NCI-H748 treated with DMSO at 0.1 percent for 48 hours (cell line): ENCODE data around the gene ATG16L1.
"Not testable (repeated sequence)": the region's sequence is repeated elsewhere in the genome, so short reads cannot be mapped to it uniquely, and the experiment has no call there.

Experiments used
- DNase-seq: peaks from one replicate; lab custom pipeline; 2025; lab: John Stamatoyannopoulos, UW

ATG16L1 gene

DNA sequence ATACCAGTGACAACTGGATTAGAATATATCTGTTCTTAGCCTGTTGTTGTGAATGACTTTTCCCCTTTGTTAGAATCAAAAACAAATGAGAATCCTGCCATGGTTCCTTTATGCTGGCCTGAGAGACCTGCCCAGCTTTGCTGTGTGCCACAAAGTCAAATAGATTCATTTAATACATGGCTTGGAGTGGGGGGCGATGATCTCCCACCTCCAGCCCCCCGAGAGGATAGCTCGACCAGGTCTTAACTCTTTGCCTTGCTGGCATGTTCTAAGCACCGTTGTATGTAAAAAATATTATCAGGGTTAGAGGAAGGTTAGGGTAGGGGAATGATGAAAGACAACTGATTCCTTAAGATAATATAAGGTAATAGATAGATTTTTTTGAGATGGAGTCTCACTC is 80.7 kb downstream of the ATG16L1 start:
- no peak for DNase-seq

DNA sequence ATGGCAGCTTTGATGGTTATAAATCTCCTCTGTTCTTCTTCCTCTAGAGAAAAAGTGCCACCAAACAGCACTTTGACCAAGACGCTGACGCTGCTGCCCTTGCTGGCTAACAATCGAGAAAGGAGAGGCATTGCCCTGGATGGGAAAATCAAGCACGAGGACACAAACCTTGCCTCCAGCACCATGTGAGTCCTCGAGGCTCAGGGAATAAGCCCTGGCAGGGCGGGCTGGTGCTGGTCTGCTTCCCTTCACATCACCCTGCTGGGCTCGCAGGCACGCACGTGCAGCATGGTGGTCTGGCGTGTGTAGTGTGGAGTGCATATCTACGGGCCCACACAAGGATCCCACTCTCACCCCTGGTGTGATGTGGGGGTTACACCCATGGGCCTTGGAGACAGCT is 83.4 kb downstream of the ATG16L1 start:
- DNase-seq, result no peak

DNA sequence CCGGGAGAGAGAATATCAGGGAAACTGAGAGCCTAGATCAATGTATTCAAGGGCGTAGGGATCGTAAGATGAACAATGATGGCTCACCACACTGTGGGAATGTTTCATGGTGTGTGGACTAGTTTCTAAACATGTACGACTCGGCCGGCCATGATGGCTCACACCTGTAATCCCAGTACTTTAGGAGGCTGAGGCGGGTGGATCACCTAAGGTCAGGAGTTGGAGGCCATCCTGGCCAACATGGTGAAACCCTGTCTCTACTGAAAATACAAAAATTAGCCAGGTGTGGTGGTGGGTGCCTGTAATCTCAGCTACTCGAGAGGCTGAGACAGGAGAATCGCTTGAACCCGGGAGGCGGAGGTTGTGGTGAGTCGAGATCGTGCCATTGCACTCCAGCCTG is 84.6 kb downstream of the ATG16L1 start:
- not testable (repeated sequence) for DNase-seq

DNA sequence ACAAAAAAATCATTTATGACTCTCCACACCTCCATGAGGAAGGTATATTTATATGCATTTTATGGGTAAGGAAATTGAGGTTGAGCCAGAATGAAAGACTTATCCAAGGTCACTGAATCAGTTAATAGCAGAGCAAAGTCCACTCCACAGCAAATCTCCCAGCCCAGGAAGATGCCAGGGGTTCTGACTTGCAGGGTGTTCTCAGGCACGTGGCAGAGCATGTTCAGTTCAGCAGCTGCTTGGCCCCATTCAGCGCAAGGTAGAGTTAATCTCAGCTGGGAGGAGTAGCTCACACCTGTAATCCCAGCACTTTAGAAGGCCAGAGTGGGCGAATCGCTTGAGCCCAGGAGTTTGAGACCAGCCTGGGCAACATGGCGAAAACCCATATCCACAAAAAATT is 85.1 kb downstream of the ATG16L1 start:
- DNase-seq, result no peak

DNA sequence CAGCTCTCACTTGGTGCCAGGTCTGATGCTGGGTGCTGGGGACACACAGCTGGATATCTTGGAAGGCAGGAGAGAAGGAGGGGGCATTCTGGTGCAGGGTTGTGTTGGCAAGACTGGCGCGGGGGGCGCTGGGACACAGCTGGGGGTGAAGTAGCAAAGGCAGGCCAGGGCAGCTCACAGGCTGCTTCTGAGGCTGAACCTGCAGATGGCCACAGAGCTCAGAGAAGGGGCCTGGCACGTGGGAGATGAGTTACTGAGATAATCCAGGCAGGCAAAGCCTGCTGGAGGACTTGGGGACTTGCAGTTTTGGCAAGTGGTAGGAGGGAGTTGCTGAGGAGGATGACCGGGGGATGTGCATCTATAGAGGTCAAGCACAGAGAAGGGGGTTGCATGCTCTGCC is 86.6 kb downstream of the ATG16L1 start:
- DNase-seq, result no peak

DNA sequence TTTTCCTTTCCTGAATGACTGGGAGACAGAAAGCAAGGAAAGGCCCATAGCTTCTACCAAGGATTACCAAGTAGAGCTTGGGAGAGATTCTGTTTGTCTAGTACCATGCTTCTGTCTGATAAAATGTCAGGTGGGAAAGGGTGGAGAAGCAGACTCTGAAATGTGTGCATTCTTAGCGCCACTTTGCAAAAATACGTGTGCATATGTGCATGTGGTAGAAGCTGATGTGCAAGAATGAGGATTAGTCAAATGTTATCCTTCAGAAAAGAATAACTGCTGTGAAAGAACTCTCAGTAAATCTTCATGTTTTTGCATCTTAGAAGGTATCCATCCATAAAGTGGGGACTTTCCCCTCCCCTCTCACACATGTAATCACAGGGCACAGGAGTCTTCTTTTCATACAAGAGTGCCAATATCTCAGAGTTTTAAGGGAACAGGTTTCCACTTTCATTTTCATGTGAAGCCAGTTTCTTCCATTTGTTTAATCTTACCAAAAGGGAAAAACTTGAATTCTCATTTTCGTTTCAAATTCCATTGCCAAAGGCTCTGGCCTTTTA is 87.4 kb downstream of the ATG16L1 start:
- no peak for DNase-seq

DNA sequence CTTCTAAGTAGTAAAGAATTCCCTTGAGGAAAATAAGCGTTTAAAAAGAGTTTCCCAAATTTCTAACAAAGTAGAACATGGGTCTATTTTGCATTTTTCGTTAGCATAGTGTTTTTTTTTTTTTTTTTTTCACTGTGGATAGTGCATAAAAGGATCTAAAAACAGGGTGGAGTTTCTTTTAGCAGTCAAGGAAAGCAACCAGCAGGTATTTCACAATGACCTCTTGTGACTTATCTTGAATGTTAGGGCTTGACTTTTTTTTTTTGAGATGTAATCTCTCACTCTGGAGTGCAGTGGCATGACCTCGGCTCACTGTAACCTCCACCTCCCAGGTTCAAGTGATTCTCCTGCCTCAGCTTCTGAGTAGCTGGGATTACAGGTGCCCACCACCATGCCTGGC is 88.0 kb downstream of the ATG16L1 start:
- no peak for DNase-seq

DNA sequence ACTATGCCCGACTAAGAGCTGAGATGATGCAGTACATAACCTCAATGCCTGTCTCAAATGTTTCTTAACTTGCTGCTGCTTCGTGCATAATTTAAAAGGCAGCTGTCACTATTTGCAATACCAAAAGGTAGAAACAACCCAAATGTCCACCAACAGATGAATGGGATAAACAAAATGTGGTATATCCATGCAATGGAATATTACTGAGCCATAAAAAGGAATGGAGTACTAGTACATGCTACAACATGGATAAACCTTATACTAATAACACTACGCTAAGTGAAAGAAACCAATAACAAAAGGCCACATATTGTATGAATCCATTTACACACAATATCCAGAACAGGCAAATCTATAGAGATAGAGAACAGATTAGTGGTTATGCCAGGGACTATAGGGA is 89.8 kb downstream of the ATG16L1 start:
- DNase-seq, result no peak

DNA sequence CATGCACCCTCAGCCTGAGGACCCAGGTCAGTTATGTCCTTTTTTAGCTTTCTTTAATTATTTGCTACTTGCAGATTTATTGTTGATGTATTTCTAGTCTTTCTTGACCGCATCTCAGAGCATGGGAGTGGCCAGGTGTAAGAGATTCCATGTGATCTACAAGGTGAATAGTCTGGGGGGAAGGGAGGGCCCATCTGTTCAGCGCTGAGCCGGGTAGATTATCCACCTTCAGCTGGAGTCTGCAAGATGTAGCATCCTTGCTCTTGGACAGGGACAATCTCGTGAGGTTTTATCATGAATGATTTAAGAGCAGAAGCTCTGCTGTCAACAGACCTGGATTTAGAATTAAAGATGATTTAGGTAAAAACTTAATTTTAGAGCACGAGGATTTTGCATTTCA is 90.8 kb downstream of the ATG16L1 start:
- no peak for DNase-seq

DNA sequence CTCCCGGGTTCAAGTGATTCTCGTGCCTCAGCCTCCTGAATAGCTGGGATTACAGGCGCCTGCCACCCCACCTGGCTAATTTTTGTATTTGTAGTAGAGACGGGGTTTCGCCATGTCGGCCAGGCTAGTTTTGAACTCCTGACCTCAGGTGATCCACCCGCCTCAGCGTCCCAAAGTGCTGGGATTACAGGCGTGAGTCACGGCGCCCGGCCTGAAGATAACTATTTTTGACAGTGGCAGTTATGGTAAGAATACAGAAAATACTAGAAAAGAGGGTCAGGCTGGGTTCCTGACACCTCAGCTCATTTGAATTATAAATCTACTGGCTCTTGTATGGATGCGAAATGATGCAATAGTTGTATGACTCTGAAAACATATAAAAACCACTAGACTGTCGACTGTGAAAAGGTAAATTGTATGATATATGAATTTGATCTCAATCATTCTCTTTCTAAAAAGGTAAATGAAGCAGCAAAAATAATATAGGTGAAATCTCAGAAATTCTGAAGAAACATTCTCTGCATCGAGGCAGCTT is 91.8 kb downstream of the ATG16L1 start:
- no peak for DNase-seq
